GM18867 (cell line): ENCODE data around the gene SLC2A13.
"Not testable (repeated sequence)": the region's sequence is repeated elsewhere in the genome, so short reads cannot be mapped to it uniquely, and the experiment has no call there.

Source experiments
- ATAC-seq: cut with Tn5 transposase; IDR thresholded peaks from one replicate; pipeline ENCODE4 v1.9.1; 2021; ENCODE audit warnings: mild to moderate bottlenecking, moderate library complexity; ENCODE audit not compliant: unreplicated experiment

Gene SLC2A13

GRCh38 chr12:40106202-40106533 lies 287 bp upstream of the SLC2A13 start:
- ATAC-seq = peak; percentile 1

GRCh38 chr12:40105265-40105514 lies 691 bp downstream of the SLC2A13 start:
- ATAC-seq = peak; percentile 43

DNA sequence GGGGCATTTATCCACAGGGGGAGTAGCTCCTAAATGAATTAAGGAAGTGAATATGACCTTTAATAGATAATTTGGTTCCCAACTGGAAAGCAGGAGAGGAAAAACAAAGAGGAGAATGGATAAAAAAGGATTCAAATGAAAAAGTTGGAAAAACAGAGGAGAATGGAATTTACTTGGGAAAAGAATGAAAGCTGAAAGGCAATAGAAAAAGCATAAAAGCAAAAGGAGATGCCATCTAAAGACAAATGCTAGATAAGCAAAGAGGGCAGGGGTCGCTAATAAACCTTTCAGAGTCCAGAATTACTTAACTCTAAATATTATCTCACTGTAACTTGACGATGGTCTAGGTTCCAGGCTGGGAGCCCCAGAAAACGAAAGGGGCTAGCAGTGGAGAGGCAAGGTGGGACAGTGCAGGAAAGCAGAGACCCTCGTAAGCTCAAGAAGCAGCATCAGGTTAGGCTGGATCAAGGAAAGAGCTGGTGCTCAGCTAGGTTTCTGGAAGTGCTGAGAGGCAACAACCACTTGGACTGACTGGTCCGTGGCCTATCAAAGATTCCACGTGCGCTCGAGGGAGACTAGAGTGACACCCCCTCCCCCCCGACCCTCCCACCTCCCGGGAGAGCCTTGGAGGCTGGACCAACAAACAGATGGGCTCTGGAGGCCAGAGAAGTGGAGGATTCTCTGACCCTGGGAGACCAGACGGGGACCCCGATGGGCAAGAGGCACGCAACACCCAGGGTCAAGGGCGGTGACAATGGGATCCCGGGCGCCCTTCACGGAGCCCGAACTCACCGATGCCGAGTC lies 1.2 kb downstream of the SLC2A13 start:
- no peak for ATAC-seq

GRCh38 chr12:40103043-40103442 lies 2.8 kb downstream of the SLC2A13 start:
- ATAC-seq = no peak

- ATAC-seq = no peak
Observed at GRCh38 chr12:40101747-40102146, 4.1 kb downstream of the SLC2A13 start.

GRCh38 chr12:40099423-40099853 lies 6.4 kb downstream of the SLC2A13 start:
- no peak for ATAC-seq

DNA sequence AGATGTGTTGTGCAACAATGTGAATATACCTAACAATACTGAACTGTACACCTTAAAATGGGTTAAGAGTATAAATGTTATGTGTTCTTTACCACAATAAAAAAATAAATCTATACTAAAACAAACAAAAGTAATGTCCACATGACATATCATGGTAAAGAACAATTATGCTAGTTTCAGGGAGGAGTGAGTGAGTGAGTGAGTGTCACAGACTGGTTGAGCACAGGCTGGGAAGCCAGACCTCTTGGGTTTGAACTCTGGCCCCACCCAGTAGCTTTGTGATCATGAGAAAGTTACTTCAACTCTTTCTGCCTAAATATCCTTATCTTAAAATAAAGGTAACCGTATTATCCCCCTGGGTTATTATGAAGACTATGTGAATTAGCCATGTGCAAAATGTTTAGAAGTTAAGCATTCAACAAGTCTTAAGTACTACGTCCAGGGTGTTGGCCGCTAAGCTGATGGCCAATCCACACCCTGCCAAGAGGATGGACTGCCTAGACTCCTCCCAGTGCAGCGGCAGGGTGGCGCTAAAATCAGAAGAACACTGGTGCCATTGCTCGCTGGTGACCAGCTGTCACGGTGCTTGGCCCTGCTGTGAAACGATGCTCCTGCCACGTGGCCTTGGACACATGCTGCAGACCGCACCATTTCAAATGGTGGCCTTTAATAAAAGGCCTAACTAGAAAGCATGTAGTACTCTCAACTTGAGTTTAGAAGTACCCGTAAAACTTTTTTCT lies 7.3 kb downstream of the SLC2A13 start:
- ATAC-seq = no peak

- no peak for ATAC-seq
Observed at GRCh38 chr12:40093512-40093911, 12.4 kb downstream of the SLC2A13 start.

GRCh38 chr12:40086471-40086870 lies 19.4 kb downstream of the SLC2A13 start:
- ATAC-seq = no peak

DNA sequence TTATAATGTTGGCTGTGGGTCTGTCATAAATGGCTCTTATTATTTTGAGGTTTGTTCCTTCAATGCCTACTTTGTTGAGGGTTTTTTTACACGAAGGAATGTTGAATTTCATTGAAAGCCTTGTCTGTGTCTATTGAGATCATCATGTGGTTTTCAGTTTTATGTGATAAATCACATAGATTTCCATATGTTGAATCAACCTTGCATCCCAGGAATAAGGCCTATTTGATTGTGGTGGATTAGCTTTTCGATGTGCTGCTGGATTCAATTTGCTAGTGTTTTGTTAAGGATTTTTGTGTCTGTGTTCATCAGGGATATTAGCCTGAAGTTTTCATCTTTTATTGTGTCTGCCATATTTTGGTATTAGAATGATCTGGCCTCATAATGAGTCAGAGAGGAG lies 27.6 kb downstream of the SLC2A13 start:
- ATAC-seq = no peak

- ATAC-seq = no peak
Observed at GRCh38 chr12:40075458-40075857, 30.4 kb downstream of the SLC2A13 start.

DNA sequence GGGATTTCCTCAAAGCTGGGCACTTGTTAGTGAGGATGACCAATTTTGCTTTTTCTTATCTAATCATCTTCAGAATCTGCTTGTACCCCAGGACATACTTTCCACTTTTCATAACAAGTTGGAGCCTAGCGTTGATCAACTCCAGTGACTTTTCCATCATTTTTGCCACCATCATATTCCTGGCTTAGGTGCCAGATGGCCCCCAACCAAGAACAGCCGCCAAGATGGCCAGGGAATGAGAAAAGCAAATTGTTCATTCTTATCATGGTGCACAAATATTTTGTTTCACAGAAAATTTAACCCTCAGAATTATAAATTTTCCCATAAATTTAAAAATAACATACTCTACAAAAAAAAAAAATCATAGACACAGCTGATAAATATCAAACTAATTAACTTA lies 37.5 kb downstream of the SLC2A13 start:
- ATAC-seq = no peak

- ATAC-seq = no peak
Observed at GRCh38 chr12:40065636-40066035, 40.2 kb downstream of the SLC2A13 start.

DNA sequence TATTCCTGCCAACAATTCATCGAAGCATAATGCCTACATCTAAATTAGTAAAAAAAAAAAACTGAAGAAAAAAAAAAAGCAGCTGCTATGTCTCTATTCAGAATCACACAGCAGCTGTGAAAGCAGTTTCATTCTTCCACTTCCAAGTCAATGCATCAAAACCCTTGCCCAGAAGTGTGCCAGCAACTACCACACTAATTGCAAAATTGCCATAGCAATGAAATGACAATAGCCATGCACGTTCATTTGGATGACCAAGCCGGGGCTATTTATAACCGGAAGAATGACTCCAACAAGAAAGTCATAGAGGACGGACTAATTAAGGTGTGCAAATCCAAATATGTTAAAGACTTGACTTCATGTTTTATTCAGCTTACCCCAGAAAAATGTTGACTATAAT lies 42.5 kb downstream of the SLC2A13 start:
- no peak for ATAC-seq

GRCh38 chr12:40058721-40059190 lies 47.1 kb downstream of the SLC2A13 start:
- no peak for ATAC-seq

GRCh38 chr12:40056373-40056772 lies 49.5 kb downstream of the SLC2A13 start:
- ATAC-seq = no peak

DNA sequence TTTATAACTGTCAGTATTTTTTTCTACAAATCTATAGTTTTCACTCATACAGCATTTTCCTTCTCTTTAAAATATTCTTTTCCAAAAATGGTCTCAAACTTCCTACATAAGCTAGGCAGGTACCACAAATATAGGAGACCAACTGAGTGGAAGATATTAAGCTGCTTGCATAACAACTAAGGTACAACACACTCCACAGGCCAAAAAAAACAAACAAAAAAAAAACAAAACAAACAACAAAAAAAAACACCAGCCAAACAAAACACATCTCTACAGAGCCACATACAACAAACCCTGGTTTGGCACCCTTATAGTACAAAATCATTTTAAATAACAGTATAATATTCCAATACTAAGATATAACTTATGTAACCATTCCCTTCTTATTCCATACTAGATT lies 50.1 kb downstream of the SLC2A13 start:
- ATAC-seq = no peak

GRCh38 chr12:40055228-40055579 lies 50.7 kb downstream of the SLC2A13 start:
- ATAC-seq = no peak

- no peak for ATAC-seq
Observed at GRCh38 chr12:40054555-40055227, 51.2 kb downstream of the SLC2A13 start.

GRCh38 chr12:40049268-40049667 lies 56.6 kb downstream of the SLC2A13 start:
- peak; percentile 76 for ATAC-seq

DNA sequence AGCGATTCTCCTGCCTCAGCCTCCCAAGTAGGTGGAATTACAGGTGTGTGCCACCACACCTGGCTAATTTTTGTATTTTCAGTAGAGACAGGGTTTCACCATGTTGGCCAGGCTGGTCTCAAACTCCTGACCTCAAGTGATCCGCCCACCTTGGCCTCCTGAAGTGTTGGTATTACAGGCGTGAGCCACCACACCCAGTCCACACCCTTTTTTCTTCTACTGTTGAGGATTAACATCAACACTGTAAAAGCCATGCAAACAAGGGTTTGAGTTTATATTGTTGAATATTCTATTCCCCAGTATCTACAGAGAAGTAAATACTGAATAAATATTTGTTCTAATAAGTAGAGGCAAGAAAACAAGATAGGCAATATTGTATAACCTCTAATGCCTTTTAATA lies 58.9 kb downstream of the SLC2A13 start:
- not testable (repeated sequence) for ATAC-seq

GRCh38 chr12:40045656-40046055 lies 60.2 kb downstream of the SLC2A13 start:
- ATAC-seq = no peak
